Fibroblast of the aortic adventitia (primary cell): Measurements from ENCODE around the gene SMCHD1. TPM values are rescaled to one million over a fixed set of nuclear protein-coding genes. Genes with fewer than 3 reads are reported as not detected.

Source experiments
- DNase-seq: peaks from one replicate; pipeline ENCODE4 v3.0.0-alpha.2; 2010; ENCODE audit warnings: low read depth
- H3K4me3 ChIP-seq: 2 replicates; pipeline ENCODE4 v1.5.1; 2011; ENCODE audit warnings: low read depth, mild to moderate bottlenecking, control low read depth, low read length, moderate library complexity
- total RNA-seq: library from RNA; depleted of rRNA; stranded (reverse); fragments of >200 nt; gene quantifications from 2 replicates; pipeline ENCODE4 v1.2.3, GENCODE V29; 2012; ENCODE audit warnings: low replicate concordance
- TF ChIP-seq, protein P1 (sequence below): IDR thresholded peaks from 2 replicates; pipeline ENCODE4 v1.5.1; 2011; ENCODE audit warnings: mild to moderate bottlenecking, low read length, control low read depth, inconsistent platforms; ENCODE audit not compliant: insufficient read depth

SMCHD1 gene
- 59.6 and 99.0 TPM in 2 replicates for total RNA-seq

GRCh38 chr18:2655178-2655953 lies at the start of gene SMCHD1:
TSS of gene SMCHD1 (plus strand) at chr18:2655726. CDS start at chr18:2656076, 350 bp downstream.
- TF ChIP-seq, protein P1, sequence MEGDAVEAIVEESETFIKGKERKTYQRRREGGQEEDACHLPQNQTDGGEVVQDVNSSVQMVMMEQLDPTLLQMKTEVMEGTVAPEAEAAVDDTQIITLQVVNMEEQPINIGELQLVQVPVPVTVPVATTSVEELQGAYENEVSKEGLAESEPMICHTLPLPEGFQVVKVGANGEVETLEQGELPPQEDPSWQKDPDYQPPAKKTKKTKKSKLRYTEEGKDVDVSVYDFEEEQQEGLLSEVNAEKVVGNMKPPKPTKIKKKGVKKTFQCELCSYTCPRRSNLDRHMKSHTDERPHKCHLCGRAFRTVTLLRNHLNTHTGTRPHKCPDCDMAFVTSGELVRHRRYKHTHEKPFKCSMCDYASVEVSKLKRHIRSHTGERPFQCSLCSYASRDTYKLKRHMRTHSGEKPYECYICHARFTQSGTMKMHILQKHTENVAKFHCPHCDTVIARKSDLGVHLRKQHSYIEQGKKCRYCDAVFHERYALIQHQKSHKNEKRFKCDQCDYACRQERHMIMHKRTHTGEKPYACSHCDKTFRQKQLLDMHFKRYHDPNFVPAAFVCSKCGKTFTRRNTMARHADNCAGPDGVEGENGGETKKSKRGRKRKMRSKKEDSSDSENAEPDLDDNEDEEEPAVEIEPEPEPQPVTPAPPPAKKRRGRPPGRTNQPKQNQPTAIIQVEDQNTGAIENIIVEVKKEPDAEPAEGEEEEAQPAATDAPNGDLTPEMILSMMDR = no peak
- DNase-seq = peak; percentile 71
- peak within 1 kb of the TSS; percentile 93 for H3K4me3 ChIP-seq

DNA sequence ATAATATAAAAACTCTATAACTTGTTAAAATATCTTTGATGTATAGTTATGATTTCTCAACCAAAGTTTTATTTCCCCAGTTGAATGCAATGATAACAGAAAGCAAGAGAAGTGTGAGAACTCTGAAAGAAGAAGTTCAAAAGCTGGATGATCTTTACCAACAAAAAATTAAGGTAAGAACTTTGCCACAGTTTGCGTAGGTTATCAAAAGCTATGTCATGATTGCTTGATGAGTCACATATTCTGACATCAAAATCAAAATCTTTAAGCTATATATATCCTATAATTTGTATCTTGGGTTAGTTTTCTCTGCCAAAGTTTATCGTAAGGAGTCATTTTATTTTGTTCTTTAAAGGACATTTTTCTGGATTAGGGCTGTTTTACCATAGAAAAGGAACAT lies 49.2 kb upstream of the SMCHD1 start:
- TF ChIP-seq, protein P1 = no peak
- peak; percentile 17 for DNase-seq
- no peak overlapping the region for H3K4me3 ChIP-seq

DNA sequence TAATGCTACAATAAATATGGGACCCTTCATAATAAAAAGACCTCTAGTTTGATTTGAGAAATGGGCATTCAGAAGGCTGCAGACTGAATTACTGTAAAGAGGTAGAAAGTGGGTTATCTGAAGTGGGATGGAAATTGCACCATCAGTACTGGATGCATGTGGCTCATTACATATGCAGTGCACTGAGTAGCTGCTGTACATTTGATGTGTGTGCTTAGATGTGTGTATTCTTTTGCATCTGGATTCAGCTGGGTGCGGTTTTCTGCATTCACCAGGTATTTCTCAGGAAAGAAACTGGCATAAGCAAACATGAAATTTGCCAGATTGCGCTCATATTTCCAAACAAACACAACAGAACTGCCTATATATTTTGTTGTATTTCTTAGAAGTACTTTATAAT lies 45.9 kb upstream of the SMCHD1 start:
- H3K4me3 ChIP-seq = no peak overlapping the region
- TF ChIP-seq, protein P1 = no peak
- DNase-seq = no peak

GRCh38 chr18:2610549-2610948 lies 45.0 kb upstream of the SMCHD1 start:
- DNase-seq = no peak
- TF ChIP-seq, protein P1 = no peak
- H3K4me3 ChIP-seq = no peak overlapping the region

- TF ChIP-seq, protein P1 = no peak
- peak; percentile 9 for DNase-seq
- no peak overlapping the region for H3K4me3 ChIP-seq
These were observed 42.5 kb upstream of the SMCHD1 start for GRCh38 chr18:2612996-2613395.

DNA sequence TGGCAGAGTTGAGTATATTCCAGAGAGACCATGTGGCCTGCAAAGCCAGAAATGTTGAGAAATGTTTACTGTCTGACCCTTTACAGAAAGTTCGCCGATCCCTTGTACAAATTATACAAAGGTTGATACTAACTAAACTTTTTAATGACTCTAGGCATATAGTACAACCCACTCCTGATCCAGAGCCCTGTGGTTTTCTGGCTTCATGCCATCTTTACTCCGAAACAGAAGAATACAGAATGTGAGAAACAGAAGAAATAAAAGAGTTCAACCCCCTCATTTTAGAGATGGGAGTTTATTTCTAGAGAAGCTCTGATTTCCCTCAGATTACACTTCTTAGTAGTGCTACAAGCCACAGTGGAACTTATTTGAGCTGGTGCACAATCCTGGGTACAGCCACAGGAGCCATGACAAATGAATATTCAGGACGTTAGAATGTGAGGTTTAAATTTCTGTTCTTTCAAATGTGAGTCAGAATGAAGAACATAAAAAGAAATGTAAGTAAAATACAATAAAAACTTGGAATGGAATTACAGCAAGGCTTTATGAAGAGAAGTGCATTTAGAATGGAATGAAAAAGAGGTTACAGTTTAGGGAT lies 38.0 kb upstream of the SMCHD1 start:
- no peak for DNase-seq
- TF ChIP-seq, protein P1 = no peak
- no peak overlapping the region for H3K4me3 ChIP-seq
